Mesenchymal stem cell (in vitro differentiated cells and primary cell): ENCODE measurements around the gene IFNW1.
"Not testable (repeated sequence)": the region's sequence is repeated elsewhere in the genome, so short reads cannot be mapped to it uniquely, and the experiment has no call there.

ENCODE experiments used
- DNase-seq: peaks from one replicate; pipeline ENCODE4 v3.0.0-alpha.2; 2013
- H2AFZ ChIP-seq: one replicate; pipeline ENCODE4 v1.6.1; 2013; ENCODE audit warnings: low read depth, mild to moderate bottlenecking, control low read depth, inconsistent platforms, low read length, moderate library complexity
- H2AK5ac ChIP-seq: 2 replicates; pipeline ENCODE4 v1.6.1; 2013; ENCODE audit warnings: low read length, moderate library complexity, mild to moderate bottlenecking, inconsistent platforms; ENCODE audit not compliant: severe bottlenecking
- H2BK120ac ChIP-seq: one replicate; pipeline ENCODE4 v1.6.1; 2013; ENCODE audit warnings: low read depth, mild to moderate bottlenecking, inconsistent platforms, low read length, moderate library complexity
- H2BK12ac ChIP-seq, 2 experiments: one replicate each; pipeline ENCODE4 v1.6.1; 2013; ENCODE audit warnings: inconsistent platforms in 2 of 2, low read length in 2 of 2, mild to moderate bottlenecking in 2 of 2, moderate library complexity in 2 of 2, control low read depth in 1 of 2
- H2BK15ac ChIP-seq: one replicate; pipeline ENCODE4 v1.6.1; 2013; ENCODE audit warnings: mild to moderate bottlenecking, low read depth, inconsistent platforms; ENCODE audit not compliant: poor library complexity, severe bottlenecking
- H2BK5ac ChIP-seq: 2 replicates; pipeline ENCODE4 v1.6.1; 2013; ENCODE audit warnings: low read depth, mild to moderate bottlenecking, low read length, control low read depth, inconsistent platforms; ENCODE audit not compliant: poor library complexity, severe bottlenecking
- H3K14ac ChIP-seq, 2 experiments: one replicate each; pipeline ENCODE4 v1.6.1; 2013; ENCODE audit warnings: inconsistent platforms in 2 of 2, low read length in 2 of 2, control low read depth in 1 of 2, mild to moderate bottlenecking in 1 of 2, moderate library complexity in 1 of 2
- H3K18ac ChIP-seq, 2 experiments: one replicate each; pipeline ENCODE4 v1.6.1; 2013; ENCODE audit warnings: inconsistent platforms in 2 of 2, low read length in 2 of 2, control low read depth in 1 of 2, low read depth in 1 of 2, mild to moderate bottlenecking in 1 of 2
- H3K23ac ChIP-seq, 2 experiments: one replicate each; pipeline ENCODE4 v1.6.1; 2013; ENCODE audit warnings: inconsistent platforms in 2 of 2, low read length in 2 of 2, mild to moderate bottlenecking in 2 of 2, moderate library complexity in 2 of 2, control low read depth in 1 of 2
- H3K27ac ChIP-seq: 2 replicates; pipeline ENCODE4 v1.5.1; 2013; ENCODE audit warnings: mild to moderate bottlenecking, moderate library complexity, low read length, control low read depth, inconsistent platforms; ENCODE audit not compliant: poor library complexity, severe bottlenecking
- H3K27me3 ChIP-seq, 2 experiments: 2 replicates each; pipeline versions ENCODE4 v1.6.1 to v1.7.0; 2013; ENCODE audit warnings: low read length in 2 of 2, mild to moderate bottlenecking in 2 of 2, moderate library complexity in 2 of 2, control low read depth in 1 of 2, inconsistent platforms in 1 of 2; ENCODE audit not compliant: control insufficient read depth in 1 of 2, insufficient read depth in 1 of 2
- H3K36me3 ChIP-seq, 2 experiments: 2 replicates each; pipeline versions ENCODE4 v1.6.1 to v1.7.0; 2013; ENCODE audit warnings: low read length in 2 of 2, control low read depth in 1 of 2, inconsistent platforms in 1 of 2, low read depth in 1 of 2, mild to moderate bottlenecking in 1 of 2; ENCODE audit not compliant: insufficient read depth in 2 of 2, control insufficient read depth in 1 of 2
- H3K4ac ChIP-seq, 2 experiments: one replicate each; pipeline ENCODE4 v1.6.1; 2013; ENCODE audit warnings: inconsistent platforms in 2 of 2, low read length in 2 of 2, mild to moderate bottlenecking in 2 of 2, moderate library complexity in 2 of 2, control low read depth in 1 of 2, low read depth in 1 of 2
- H3K4me1 ChIP-seq: 2 replicates; pipeline ENCODE4 v1.6.1; 2013; ENCODE audit warnings: low read depth, low read length, control low read depth; ENCODE audit not compliant: control insufficient read depth, insufficient read depth
- H3K4me2 ChIP-seq: 2 replicates; pipeline ENCODE4 v1.6.1; 2013; ENCODE audit warnings: low read length, mild to moderate bottlenecking, inconsistent platforms; ENCODE audit not compliant: poor library complexity, severe bottlenecking
- H3K4me3 ChIP-seq, 2 experiments: 2 replicates each; pipeline versions ENCODE4 v1.5.1 to v1.7.0; 2013; ENCODE audit warnings: low read length in 2 of 2, mild to moderate bottlenecking in 2 of 2, control low read depth in 1 of 2, low read depth in 1 of 2; ENCODE audit not compliant: insufficient read depth in 1 of 2
- H3K79me1 ChIP-seq: replicated peaks from 2 replicates; pipeline ENCODE4 v1.6.1; 2013; ENCODE audit warnings: mild to moderate bottlenecking, control low read depth, low read length, inconsistent platforms; ENCODE audit not compliant: poor library complexity, severe bottlenecking
- H3K9ac ChIP-seq: 2 replicates; pipeline ENCODE4 v1.7.0; 2013; ENCODE audit warnings: mild to moderate bottlenecking, low read length, moderate library complexity
- H3K9me3 ChIP-seq: 2 replicates; pipeline ENCODE4 v1.7.0; 2013; ENCODE audit warnings: mild to moderate bottlenecking, low read length; ENCODE audit not compliant: control insufficient read depth
- H4K8ac ChIP-seq: one replicate; pipeline ENCODE4 v1.6.1; 2013; ENCODE audit warnings: inconsistent platforms, mild to moderate bottlenecking, low read length, moderate library complexity
- H4K91ac ChIP-seq: one replicate; pipeline ENCODE4 v1.6.1; 2013; ENCODE audit warnings: mild to moderate bottlenecking, low read length, inconsistent platforms
- WGBS: methylation state at CpG from one replicate; pipeline ENCODE4 v1.1.7; 2013; ENCODE audit warnings: mixed read lengths; 5-methylcytosine and 5-hydroxymethylcytosine counted together

Gene IFNW1

GRCh38 chr9:21144603-21145002 lies 3.0 kb upstream of the IFNW1 start:
- no peak overlapping the region for H2AK5ac ChIP-seq
- H3K23ac ChIP-seq, result no peak overlapping the region
- no peak overlapping the region for H2BK15ac ChIP-seq
- H2BK5ac ChIP-seq, result no peak overlapping the region
- no peak overlapping the region for H4K91ac ChIP-seq
- DNase-seq, result no peak
- H2AFZ ChIP-seq, result no peak overlapping the region
- no peak overlapping the region for H2BK120ac ChIP-seq
- H3K79me1 ChIP-seq, result no peaks in the 10 kb centered on the region
- WGBS, result 78% methylated on average over 1 of the region's 1 CpG
- peaks cover 17% of the 10 kb centered on the region for H3K9me3 ChIP-seq
- no peak overlapping the region for H3K14ac ChIP-seq
- H2BK12ac ChIP-seq, result no peak overlapping the region
- H3K4ac ChIP-seq, result no peak overlapping the region
- no peak overlapping the region for H3K27ac ChIP-seq
- H3K18ac ChIP-seq, result no peak overlapping the region
- no peaks in the 10 kb centered on the region for H3K27me3 ChIP-seq
- no peak overlapping the region for H3K9ac ChIP-seq
- no peaks in the 10 kb centered on the region for H3K4me1 ChIP-seq
- H3K36me3 ChIP-seq, result no peaks in the 10 kb centered on the region
- H3K4me2 ChIP-seq, result no peak overlapping the region
- no peak overlapping the region for H3K4me3 ChIP-seq
- no peak overlapping the region for H4K8ac ChIP-seq

DNA sequence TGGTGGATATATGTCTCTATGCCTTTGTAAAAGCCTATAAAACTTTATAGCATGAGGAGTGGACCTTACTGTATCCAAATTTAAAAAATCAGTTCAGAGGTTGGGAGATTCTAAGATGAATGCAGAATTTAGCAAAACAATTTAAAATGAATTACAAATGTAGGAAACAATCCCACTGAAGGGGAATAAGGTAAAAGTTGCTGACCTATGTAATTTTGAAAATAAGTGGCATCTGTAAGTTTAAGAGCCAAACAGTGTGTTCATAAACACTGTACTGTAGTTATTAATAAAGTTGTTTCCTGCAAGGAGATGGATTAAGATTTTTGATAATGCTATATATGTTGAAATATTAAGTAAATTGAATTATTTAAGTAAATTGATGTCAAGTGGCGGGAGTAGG lies 4.6 kb downstream of the IFNW1 start:
- no peak overlapping the region for H3K9ac ChIP-seq
- no peak overlapping the region for H2AFZ ChIP-seq
- no peak for DNase-seq
- H3K4ac ChIP-seq, result no peak overlapping the region
- H3K23ac ChIP-seq, result no peak overlapping the region
- H4K91ac ChIP-seq, result no peak overlapping the region
- no peak overlapping the region for H3K14ac ChIP-seq
- H3K36me3 ChIP-seq, result no peaks in the 10 kb centered on the region
- H3K4me3 ChIP-seq, result no peak overlapping the region
- no peaks in the 10 kb centered on the region for H3K4me1 ChIP-seq
- no peak overlapping the region for H3K27ac ChIP-seq
- H2BK12ac ChIP-seq, result no peak overlapping the region
- WGBS, result 100% methylated on average over 1 of the region's 1 CpG
- no peak overlapping the region for H3K18ac ChIP-seq
- H3K27me3 ChIP-seq, result peaks cover 5 to 8% of the 10 kb centered on the region in 2 experiments
- no peak overlapping the region for H4K8ac ChIP-seq
- H2BK5ac ChIP-seq, result no peak overlapping the region
- no peaks in the 10 kb centered on the region for H3K79me1 ChIP-seq
- no peak overlapping the region for H2AK5ac ChIP-seq
- no peaks in the 10 kb centered on the region for H3K9me3 ChIP-seq
- H3K4me2 ChIP-seq, result no peak overlapping the region
- no peak overlapping the region for H2BK120ac ChIP-seq
- H2BK15ac ChIP-seq, result no peak overlapping the region

DNA sequence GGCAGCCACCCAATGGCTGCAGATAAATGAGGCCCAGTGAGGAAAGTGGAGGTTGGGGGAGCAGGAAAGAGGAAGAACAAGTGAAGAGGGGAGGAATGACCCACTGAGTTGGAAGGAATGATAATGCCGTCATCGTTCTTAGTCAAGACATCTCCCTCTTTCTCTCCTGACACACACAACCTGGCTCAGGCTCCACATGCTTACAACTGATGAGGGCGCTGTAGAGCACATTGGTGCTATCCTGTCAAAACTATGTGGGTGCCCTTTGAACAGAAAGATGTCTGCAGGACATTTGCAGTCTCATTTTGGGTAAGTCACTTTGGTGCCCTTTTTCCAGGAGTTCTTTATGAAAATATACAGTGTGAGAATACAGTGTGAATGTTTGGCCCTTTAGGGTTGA lies 5.9 kb downstream of the IFNW1 start:
- Histone ChIP-seq H3K27me3 (peaks cover 5 to 8% of the 10 kb centered on the region in 2 experiments), H3K36me3 (no peaks in the 10 kb centered on the region), H3K27ac (no peak overlapping the region), H3K9me3 (no peaks in the 10 kb centered on the region), H3K4ac (no peak overlapping the region), H3K4me1 (no peaks in the 10 kb centered on the region), H2BK15ac (no peak overlapping the region), H2BK5ac (no peak overlapping the region), H4K91ac (no peak overlapping the region), H3K4me2 (no peak overlapping the region), H2BK120ac (no peak overlapping the region), H2AFZ (no peak overlapping the region), H4K8ac (no peak overlapping the region), H2BK12ac (no peak overlapping the region), H3K9ac (no peak overlapping the region), H3K23ac (no peak overlapping the region), H3K79me1 (no peaks in the 10 kb centered on the region), H3K18ac (no peak overlapping the region), H2AK5ac (no peak overlapping the region), H3K14ac (no peak overlapping the region), H3K4me3 (no peak overlapping the region)
- 60% methylated on average over 3 of the region's 3 CpGs for WGBS
- DNase-seq, result no peak

- not testable (repeated sequence) for H3K4me3 ChIP-seq, H3K79me1 ChIP-seq, H3K9me3 ChIP-seq, H3K27ac ChIP-seq, H4K8ac ChIP-seq, H2AFZ ChIP-seq, H3K4me2 ChIP-seq, H2BK5ac ChIP-seq, H4K91ac ChIP-seq, H3K36me3 ChIP-seq, H2AK5ac ChIP-seq, H3K4ac ChIP-seq, H3K18ac ChIP-seq, H3K23ac ChIP-seq, H3K9ac ChIP-seq, H2BK15ac ChIP-seq, H3K27me3 ChIP-seq, H2BK12ac ChIP-seq, DNase-seq, H3K14ac ChIP-seq, H3K4me1 ChIP-seq, H2BK120ac ChIP-seq
Observed at GRCh38 chr9:21128186-21128585, 13.4 kb downstream of the IFNW1 start.
